IMR-90 (cell line): Measurements from ENCODE around the gene MAPK1. TPM values are rescaled to one million over a fixed set of nuclear protein-coding genes. Genes with fewer than 3 reads are reported as not detected.

Experiments used
- ATAC-seq: fragments of 200-7000 bp; cut with Tn5 transposase; 2 replicates; pipeline ENCODE4 v1.9.1; 2020; ENCODE audit warnings: low read depth, mild to moderate bottlenecking, moderate library complexity
- BruUV-seq: library from RNA; stranded (reverse); fragments of 400-500 nt; replicated peaks from 2 replicates; lab custom pipeline; 2021; lab: Mats Ljungman, UMichigan
- CTCF ChIA-PET: fragments of 300-600 bp; formaldehyde crosslinking; extraction: SDS; loops from one replicate; lab custom pipeline; 2021; ENCODE audit warnings: antibody characterized with exemption; lab: Yijun Ruan, JAX
- POLR2A ChIA-PET: fragments of 300-600 bp; sonication (Branson Sonifier 250); formaldehyde crosslinking; loops from one replicate; lab custom pipeline; 2022; ENCODE audit warnings: antibody characterized with exemption; ENCODE audit not compliant: unreplicated experiment; lab: Charles Lee
- DNase-seq: peaks from one replicate; pipeline ENCODE4 v3.0.0; 2013
- H2AFZ ChIP-seq: replicated peaks from 2 replicates; pipeline ENCODE3; 2013; ENCODE audit warnings: low read length, mild to moderate bottlenecking; ENCODE audit not compliant: poor library complexity
- H2AK5ac ChIP-seq: 2 replicates; pipeline ENCODE4 v1.6.1; 2013; ENCODE audit warnings: low read depth, low read length, inconsistent platforms
- H2AK9ac ChIP-seq: replicated peaks from 2 replicates; pipeline ENCODE3; 2013; ENCODE audit warnings: mild to moderate bottlenecking, low read depth, low read length, moderate library complexity; ENCODE audit not compliant: poor library complexity
- H2BK120ac ChIP-seq: 2 replicates; pipeline ENCODE4 v1.6.1; 2013; ENCODE audit warnings: low read depth, low read length, inconsistent platforms
- H2BK15ac ChIP-seq: 3 replicates; pipeline ENCODE4 v1.6.1; 2013; ENCODE audit warnings: low read depth, low read length, inconsistent platforms
- H2BK20ac ChIP-seq: 2 replicates; pipeline ENCODE4 v1.6.1; 2013; ENCODE audit warnings: low read depth, mild to moderate bottlenecking, inconsistent platforms, low read length, moderate library complexity
- H2BK5ac ChIP-seq: 2 replicates; pipeline ENCODE4 v1.6.1; 2013; ENCODE audit warnings: mild to moderate bottlenecking, low read depth, low read length, inconsistent platforms; ENCODE audit not compliant: poor library complexity, severe bottlenecking
- H3K14ac ChIP-seq: replicated peaks from 2 replicates; pipeline ENCODE4 v1.6.1; 2013; ENCODE audit warnings: low read depth, low read length, inconsistent platforms
- H3K18ac ChIP-seq: 2 replicates; pipeline ENCODE4 v1.6.1; 2013; ENCODE audit warnings: low read depth, low read length, control low read depth
- H3K23ac ChIP-seq: 2 replicates; pipeline ENCODE4 v1.6.1; 2013; ENCODE audit warnings: low read depth, low read length, inconsistent platforms
- H3K27ac ChIP-seq: 2 replicates; pipeline ENCODE4 v1.5.1; 2013; ENCODE audit warnings: mild to moderate bottlenecking, control low read depth, low read length; ENCODE audit not compliant: insufficient read depth
- H3K27me3 ChIP-seq: 2 replicates; pipeline ENCODE4 v1.6.1; 2013; ENCODE audit warnings: low read length; ENCODE audit not compliant: control insufficient read depth, insufficient read depth
- H3K36me3 ChIP-seq: 2 replicates; pipeline ENCODE4 v1.6.1; 2013; ENCODE audit warnings: low read length, mixed read lengths; ENCODE audit not compliant: control insufficient read depth, insufficient read depth
- H3K4ac ChIP-seq: 2 replicates; pipeline ENCODE4 v1.6.1; 2013; ENCODE audit warnings: low read depth, low read length, inconsistent platforms
- H3K4me1 ChIP-seq: 2 replicates; pipeline ENCODE4 v1.6.1; 2013; ENCODE audit warnings: low read length, mixed read lengths; ENCODE audit not compliant: control insufficient read depth, insufficient read depth
- H3K4me2 ChIP-seq: 2 replicates; pipeline ENCODE4 v1.6.1; 2013; ENCODE audit warnings: low read depth, mild to moderate bottlenecking, control low read depth, low read length, moderate library complexity
- H3K4me3 ChIP-seq: 2 replicates; pipeline ENCODE4 v1.5.1; 2013; ENCODE audit warnings: low read depth, mild to moderate bottlenecking, control low read depth, low read length, moderate library complexity; ENCODE audit not compliant: insufficient read depth
- H3K56ac ChIP-seq: 2 replicates; pipeline ENCODE4 v1.6.1; 2013; ENCODE audit warnings: low read length, inconsistent platforms; ENCODE audit not compliant: insufficient read depth; ENCODE audit errors: extremely low read depth
- H3K79me1 ChIP-seq, 2 experiments: 2 replicates each; pipeline ENCODE4 v1.6.1; 2013; ENCODE audit warnings: low read length in 2 of 2, inconsistent platforms in 1 of 2, low read depth in 1 of 2
- H3K9ac ChIP-seq: 2 replicates; pipeline ENCODE4 v1.6.1; 2013; ENCODE audit warnings: low read depth, low read length, control low read depth
- H3K9me1 ChIP-seq: 2 replicates; pipeline ENCODE4 v1.6.1; 2013; ENCODE audit warnings: low read length, inconsistent platforms; ENCODE audit not compliant: insufficient read depth
- H3K9me3 ChIP-seq: 2 replicates; pipeline ENCODE4 v1.6.1; 2013; ENCODE audit warnings: low read length; ENCODE audit not compliant: control insufficient read depth, insufficient read depth
- H4K20me1 ChIP-seq: 2 replicates; pipeline ENCODE4 v1.6.1; 2013; ENCODE audit warnings: low read length, inconsistent platforms; ENCODE audit not compliant: insufficient read depth
- H4K5ac ChIP-seq: 2 replicates; pipeline ENCODE4 v1.6.1; 2013; ENCODE audit warnings: mild to moderate bottlenecking, low read depth, low read length, control low read depth
- H4K8ac ChIP-seq, 2 experiments: 2 replicates each; pipeline ENCODE4 v1.6.1; 2013; ENCODE audit warnings: low read depth in 2 of 2, low read length in 2 of 2, control low read depth in 1 of 2, inconsistent platforms in 1 of 2
- H4K91ac ChIP-seq: 2 replicates; pipeline ENCODE4 v1.6.1; 2013; ENCODE audit warnings: low read depth, low read length, inconsistent platforms; ENCODE audit not compliant: insufficient read depth
- FOS ChIP-seq: fragments of 150-350 bp; IDR thresholded peaks from 2 replicates; pipeline ENCODE4 v1.6.1; 2016; ENCODE audit warnings: low read depth, low read length
- RCOR1 ChIP-seq: IDR thresholded peaks from 2 replicates; pipeline ENCODE4 v1.6.1; 2012; ENCODE audit warnings: mild to moderate bottlenecking, low read length, improper control_type of control experiment; ENCODE audit not compliant: insufficient replicate concordance
- RFX5 ChIP-seq: IDR thresholded peaks from 2 replicates; pipeline ENCODE4 v1.8.0; 2012; ENCODE audit warnings: low read depth, mild to moderate bottlenecking, low read length, moderate library complexity
- WGBS, 2 experiments: methylation state at CpG; one replicate each; pipeline versions ENCODE4 v1.1.5 to v1.1.7; 2013; ENCODE audit warnings: missing lambda C conversion rate in 2 of 2; ENCODE audit not compliant: insufficient read length in 1 of 2; ENCODE audit errors: extremely low coverage in 2 of 2; 5-methylcytosine and 5-hydroxymethylcytosine counted together
- dilution Hi-C: fragments of 300-500 bp; cut with HindIII; formaldehyde crosslinking; loops from one replicate; pipeline ENCODE4 v1.14.3; 2018; ENCODE audit warnings: low sequenced_read_pairs; ENCODE audit not compliant: unreplicated experiment
- in situ Hi-C: fragments of 300-500 bp; cut with MboI; formaldehyde crosslinking; loops from 3 replicates; pipeline ENCODE4 v1.14.3; 2019; ENCODE audit warnings: low sequenced_read_pairs, inconsistent platforms, mixed read lengths
- intact Hi-C: fragments of 100-400 bp; cut with micrococcal nuclease; formaldehyde crosslinking; loops from 2 replicates; pipeline ENCODE4 v1.10.0; 2022
- polyA plus RNA-seq, 3 experiments: library from polyadenylated mRNA; depleted of rRNA; stranded (reverse); fragments of >200 nt; gene quantifications; 2 replicates each; pipeline ENCODE4 v1.2.3, GENCODE V29; 2012; ENCODE audit warnings: low replicate concordance in 1 of 3
- total RNA-seq: library from RNA; depleted of rRNA; stranded (reverse); fragments of >200 nt; gene quantifications from 2 replicates; pipeline ENCODE4 v1.2.3, GENCODE V29; 2012
- TF ChIP-seq, protein P1 (sequence below): conservative IDR thresholded peaks from 2 replicates; pipeline ENCODE4 v1.5.1; 2012; ENCODE audit warnings: mild to moderate bottlenecking, low read depth, low read length, improper control_type of control experiment

MAPK1 gene
- total and polyA plus RNA-seq, 2 of the 4 experiments (the other 2 are of a cell fraction): 41.0 to 51.3 TPM

DNA sequence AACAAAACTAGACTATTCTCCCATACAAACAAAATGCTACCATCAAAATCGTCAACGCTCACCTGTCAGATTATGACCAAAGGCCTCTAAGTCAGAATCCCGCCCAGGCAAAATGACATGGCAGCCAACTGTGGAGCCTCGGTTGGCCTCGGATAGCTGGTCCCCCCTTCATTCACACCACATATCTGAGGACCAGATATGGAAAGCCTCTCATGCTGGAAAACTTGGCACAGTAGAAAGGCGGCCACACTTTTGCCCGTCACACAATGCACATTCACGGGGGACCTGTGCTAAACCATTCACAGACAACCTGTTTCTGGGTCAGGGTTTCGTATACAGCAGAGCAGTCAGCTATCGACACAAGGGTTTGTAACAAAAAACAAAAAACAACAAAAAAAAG is 11.2 kb downstream of the MAPK1 start:
- Histone ChIP-seq H3K18ac (no peak overlapping the region), H2BK15ac (no peak overlapping the region), H3K4me1 (peaks cover 11% of the 10 kb centered on the region), H2BK5ac (no peak overlapping the region), H3K4ac (no peak overlapping the region), H2AFZ (no peak overlapping the region), H3K23ac (no peak overlapping the region), H3K9ac (no peak overlapping the region), H3K56ac (no peak overlapping the region), H3K79me1 (peaks cover 0 to 70% of the 10 kb centered on the region in 2 experiments; a peak in 3 of 4 replicates), H2BK120ac (no peak overlapping the region), H3K14ac (no peak overlapping the region), H4K8ac (no peak overlapping the region), H3K9me3 (no peaks in the 10 kb centered on the region), H3K4me3 (no peak overlapping the region), H3K36me3 (peaks cover 1% of the 10 kb centered on the region; the same call in 1 of the 2 replicates), H4K20me1 (peaks cover 98% of the 10 kb centered on the region), H3K4me2 (no peak overlapping the region), H2AK5ac (no peak overlapping the region), H3K27ac (no peak overlapping the region), H4K5ac (no peak overlapping the region), H4K91ac (no peak overlapping the region), H3K9me1 (peaks cover 34% of the 10 kb centered on the region), H3K27me3 (no peaks in the 10 kb centered on the region), H2BK20ac (no peak overlapping the region), H2AK9ac (no peak overlapping the region)
- intact Hi-C loops: no loop called here
- dilution Hi-C loops: no loop called here
- ATAC-seq: no peak
- TF ChIP-seq, protein P1, sequence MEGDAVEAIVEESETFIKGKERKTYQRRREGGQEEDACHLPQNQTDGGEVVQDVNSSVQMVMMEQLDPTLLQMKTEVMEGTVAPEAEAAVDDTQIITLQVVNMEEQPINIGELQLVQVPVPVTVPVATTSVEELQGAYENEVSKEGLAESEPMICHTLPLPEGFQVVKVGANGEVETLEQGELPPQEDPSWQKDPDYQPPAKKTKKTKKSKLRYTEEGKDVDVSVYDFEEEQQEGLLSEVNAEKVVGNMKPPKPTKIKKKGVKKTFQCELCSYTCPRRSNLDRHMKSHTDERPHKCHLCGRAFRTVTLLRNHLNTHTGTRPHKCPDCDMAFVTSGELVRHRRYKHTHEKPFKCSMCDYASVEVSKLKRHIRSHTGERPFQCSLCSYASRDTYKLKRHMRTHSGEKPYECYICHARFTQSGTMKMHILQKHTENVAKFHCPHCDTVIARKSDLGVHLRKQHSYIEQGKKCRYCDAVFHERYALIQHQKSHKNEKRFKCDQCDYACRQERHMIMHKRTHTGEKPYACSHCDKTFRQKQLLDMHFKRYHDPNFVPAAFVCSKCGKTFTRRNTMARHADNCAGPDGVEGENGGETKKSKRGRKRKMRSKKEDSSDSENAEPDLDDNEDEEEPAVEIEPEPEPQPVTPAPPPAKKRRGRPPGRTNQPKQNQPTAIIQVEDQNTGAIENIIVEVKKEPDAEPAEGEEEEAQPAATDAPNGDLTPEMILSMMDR: no peak
- TF ChIP-seq FOS (no peak), RFX5 (no peak), RCOR1 (no peak)
- DNase-seq: no peak
- 97% methylated on average over 5 of the region's 10 CpGs; no CpG with 5 or more reads in 1 of the 2 experiments for WGBS, 2 experiments
- CTCF ChIA-PET: no interaction called here
- BruUV-seq: no TSS peak
- POLR2A ChIA-PET: no interaction called here
- in situ Hi-C loops: no loop called here
